ENCODE data around the gene RAB3C. TPM values are rescaled to one million over a fixed set of nuclear protein-coding genes. Genes with fewer than 3 reads are reported as not detected.

RAB3C gene
- total RNA-seq, 1 donor from 2014 or later, result 0.30 TPM

- intact Hi-C loops (cut with DNase I), result no loop called here
- Histone ChIP-seq H3K27me3 (ENCODE audit: low read depth) (no peaks in the 10 kb centered on the region), H3K4me1 (no peaks in the 10 kb centered on the region)
Observed at GRCh38 chr5:58771796-58772195, 188.9 kb downstream of the RAB3C start.

GRCh38 chr5:58773744-58774441, 191.0 kb downstream of the RAB3C start:
- no peak for DNase-seq
- Histone ChIP-seq H3K9me3 (no peaks in the 10 kb centered on the region), H3K4me3 (no peak overlapping the region), H3K27ac (no peak overlapping the region), H3K36me3 (no peaks in the 10 kb centered on the region), H3K27me3 (ENCODE audit: low read depth) (no peaks in the 10 kb centered on the region), H3K4me1 (no peaks in the 10 kb centered on the region)
- no peak for ATAC-seq
- no peak for TF ChIP-seq CTCF (IDR thresholded peaks at IDR 0.05)
- intact Hi-C loops (cut with DNase I), result no loop called here

More at GRCh38 chr5:58771796-58772195, 188.9 kb downstream of the RAB3C start:
- DNase-seq, result no peak
- Histone ChIP-seq H3K27ac (no peak overlapping the region), H3K9me3 (no peaks in the 10 kb centered on the region), H3K36me3 (no peaks in the 10 kb centered on the region), H3K4me3 (no peak overlapping the region)
- no peak for ATAC-seq
- TF ChIP-seq CTCF (IDR thresholded peaks at IDR 0.05), result no peak

- H3K4me3 ChIP-seq, result no peak overlapping the region
- no peaks in the 10 kb centered on the region for H3K27me3 ChIP-seq (ENCODE audit: low read depth)
- no peaks in the 10 kb centered on the region for H3K36me3 ChIP-seq
- no peak for TF ChIP-seq CTCF (IDR thresholded peaks at IDR 0.05)
- intact Hi-C loops (cut with DNase I), result no loop called here
- H3K4me1 ChIP-seq, result no peaks in the 10 kb centered on the region
- H3K27ac ChIP-seq, result no peak overlapping the region
- no peaks in the 10 kb centered on the region for H3K9me3 ChIP-seq
- ATAC-seq (peak; percentile 29 to 54), DNase-seq (no peak)
Observed at GRCh38 chr5:58774937-58775336, 192.1 kb downstream of the RAB3C start.

- no peaks in the 10 kb centered on the region for H3K27me3 ChIP-seq (ENCODE audit: low read depth)
- H3K36me3 ChIP-seq, result no peaks in the 10 kb centered on the region
- no peaks in the 10 kb centered on the region for H3K9me3 ChIP-seq
- no peak overlapping the region for H3K4me3 ChIP-seq
- ATAC-seq (peak; percentile 51 to 64), DNase-seq (no peak)
- intact Hi-C loops (cut with DNase I), result no loop called here
- no peak for TF ChIP-seq CTCF (IDR thresholded peaks at IDR 0.05)
- H3K4me1 ChIP-seq, result no peaks in the 10 kb centered on the region
- no peak overlapping the region for H3K27ac ChIP-seq
Observed at GRCh38 chr5:58775701-58776262, 192.9 kb downstream of the RAB3C start.

- Histone ChIP-seq H3K9me3 (no peaks in the 10 kb centered on the region), H3K4me1 (no peaks in the 10 kb centered on the region), H3K4me3 (no peak overlapping the region), H3K27me3 (ENCODE audit: low read depth) (no peaks in the 10 kb centered on the region), H3K36me3 (no peaks in the 10 kb centered on the region), H3K27ac (no peak overlapping the region)
- DNase-seq (no peak), ATAC-seq (no peak)
- intact Hi-C loops (cut with DNase I), result no loop called here
- TF ChIP-seq CTCF (IDR thresholded peaks at IDR 0.05), result no peak
Observed at GRCh38 chr5:58776559-58776958, 193.7 kb downstream of the RAB3C start.

Data from lower lobe of right lung (tissue), 2 donors.